GM21717 (cell line): ENCODE measurements around the gene HCFC2.

Experiments used
- ATAC-seq: cut with Tn5 transposase; IDR thresholded peaks from one replicate; pipeline ENCODE4 v1.9.1; 2021; ENCODE audit warnings: mild to moderate bottlenecking, moderate library complexity; ENCODE audit not compliant: unreplicated experiment

HCFC2 gene

DNA sequence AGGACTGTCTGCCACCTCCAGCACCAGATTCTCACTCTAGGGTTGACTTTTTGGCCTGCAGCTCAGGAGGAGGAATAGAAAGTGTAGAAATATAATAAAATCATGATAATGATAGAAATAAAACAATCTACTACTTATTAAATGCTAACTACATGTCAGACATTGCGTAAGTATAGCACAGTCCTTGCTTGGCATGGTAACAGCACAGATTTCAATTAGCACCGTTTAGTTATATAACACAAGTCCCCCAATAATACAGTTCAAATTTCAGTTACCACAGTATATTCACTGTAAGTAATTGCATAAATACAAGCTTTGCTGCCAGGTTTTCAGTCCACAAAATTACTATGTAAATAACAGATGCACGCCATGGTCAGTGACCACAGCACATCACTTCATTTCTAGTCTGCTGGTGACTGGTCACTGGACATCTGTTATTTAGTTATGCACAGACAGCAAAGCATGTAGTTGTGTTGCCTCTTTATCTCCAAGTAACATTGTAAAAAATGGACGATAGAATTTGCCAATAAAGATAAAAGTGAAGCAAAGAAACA is 7.8 kb upstream of the HCFC2 start:
- no peak for ATAC-seq

DNA sequence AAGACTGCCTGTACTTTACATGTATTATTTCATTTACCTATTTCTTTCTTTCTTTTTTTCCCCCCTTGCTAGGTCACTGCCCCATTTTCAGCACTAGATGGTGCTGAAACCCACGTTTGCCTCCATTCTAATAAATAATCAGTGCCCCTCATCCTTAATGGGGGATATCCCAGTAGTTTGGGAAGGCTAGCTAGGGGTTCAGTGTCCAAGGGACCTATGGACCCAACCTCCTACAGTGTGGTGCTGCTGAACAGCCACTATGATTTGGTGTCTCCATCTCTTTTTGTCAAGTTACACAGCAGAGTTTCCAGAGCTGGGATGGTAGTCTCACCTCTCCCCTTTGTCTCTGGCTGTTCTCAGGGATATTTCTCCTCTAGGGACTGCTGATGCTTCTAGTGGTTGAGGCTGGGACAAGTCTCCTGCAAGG is 6.5 kb upstream of the HCFC2 start:
- no peak for ATAC-seq

GRCh38 chr12:104058802-104059201 is 5.5 kb upstream of the HCFC2 start:
- ATAC-seq, result no peak

- ATAC-seq, result no peak
Measured at GRCh38 chr12:104059963-104060362, 4.4 kb upstream of the HCFC2 start.

- ATAC-seq, result no peak
Measured at GRCh38 chr12:104060791-104061190, 3.5 kb upstream of the HCFC2 start.

DNA sequence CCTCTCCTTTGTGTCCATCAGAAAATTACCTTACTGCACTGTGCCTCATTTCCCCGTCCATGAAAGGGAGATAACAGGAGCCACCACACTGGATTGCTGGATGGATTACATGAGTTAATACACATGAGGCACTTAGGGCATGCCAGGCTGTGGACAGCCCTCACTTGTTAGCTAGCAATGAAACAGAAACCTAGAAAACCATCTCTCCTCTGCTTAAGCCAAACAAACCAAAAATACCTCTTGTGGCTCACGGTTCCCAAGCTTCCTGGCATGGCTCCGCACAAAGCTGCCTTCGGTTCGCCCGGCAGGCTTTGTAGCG is 660 bp upstream of the HCFC2 start:
- peak; percentile 28 for ATAC-seq

- peak; percentile 4 for ATAC-seq
Measured at GRCh38 chr12:104064842-104065427, 604 bp downstream of the HCFC2 start.

- no peak for ATAC-seq
Measured at GRCh38 chr12:104072099-104072498, 7.8 kb downstream of the HCFC2 start.

DNA sequence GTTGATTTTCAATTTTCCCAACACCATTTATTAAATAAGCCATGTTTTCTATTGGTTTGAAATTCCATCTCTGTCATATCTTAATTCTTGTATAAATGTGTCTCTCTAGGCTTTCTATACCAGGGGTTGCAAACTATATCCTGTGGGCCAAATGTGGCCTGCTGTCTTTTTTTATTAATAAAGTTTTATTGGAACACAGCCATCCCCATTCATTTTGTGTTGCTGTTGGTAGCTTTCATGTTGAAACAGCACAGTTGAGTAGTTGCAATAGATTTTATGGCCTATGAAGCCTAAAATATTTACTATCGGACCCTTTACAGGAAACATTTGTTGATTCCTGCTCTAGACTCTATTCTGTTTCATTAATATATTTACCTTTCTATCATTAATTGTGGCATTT is 9.4 kb downstream of the HCFC2 start:
- no peak for ATAC-seq

DNA sequence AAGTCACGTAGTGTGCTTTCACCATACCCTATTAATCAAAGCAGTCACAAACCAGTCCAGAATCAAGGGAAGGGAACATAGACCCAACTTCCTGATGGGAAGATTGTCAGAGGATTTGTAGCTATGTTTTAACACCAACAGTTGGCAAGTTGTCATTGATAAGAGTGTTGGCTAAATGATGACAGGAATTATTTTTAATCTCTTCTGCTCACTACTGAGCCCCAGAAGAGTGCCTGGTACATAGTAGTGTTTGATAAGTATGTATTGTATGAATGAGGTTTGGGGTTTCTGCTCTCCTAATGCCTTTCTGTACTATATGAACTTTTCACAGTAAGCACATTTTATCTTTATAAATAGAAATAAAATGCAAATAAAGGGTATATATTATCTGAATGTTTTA is 14.7 kb downstream of the HCFC2 start:
- ATAC-seq, result no peak

DNA sequence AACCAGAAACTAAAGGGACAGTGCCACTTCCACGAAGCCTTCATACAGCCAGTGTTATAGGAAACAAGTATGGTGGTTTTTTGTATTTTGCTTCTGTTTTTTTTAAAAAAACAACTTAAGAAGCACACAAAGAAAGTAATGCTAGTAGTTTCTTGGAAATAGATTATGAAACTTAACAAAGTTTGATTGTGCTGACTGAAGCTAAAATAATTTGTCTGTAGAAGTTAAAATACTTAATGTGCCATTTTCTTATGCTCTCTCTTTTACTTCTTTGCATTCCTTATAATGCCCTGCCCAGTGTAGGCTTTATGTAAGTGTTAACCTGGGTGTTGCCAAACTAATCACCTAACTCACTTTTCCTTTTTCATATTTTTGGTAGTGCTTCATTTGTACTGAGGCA is 16.4 kb downstream of the HCFC2 start:
- ATAC-seq, result no peak

GRCh38 chr12:104083769-104084475 is 19.6 kb downstream of the HCFC2 start:
- ATAC-seq, result peak; percentile 88

DNA sequence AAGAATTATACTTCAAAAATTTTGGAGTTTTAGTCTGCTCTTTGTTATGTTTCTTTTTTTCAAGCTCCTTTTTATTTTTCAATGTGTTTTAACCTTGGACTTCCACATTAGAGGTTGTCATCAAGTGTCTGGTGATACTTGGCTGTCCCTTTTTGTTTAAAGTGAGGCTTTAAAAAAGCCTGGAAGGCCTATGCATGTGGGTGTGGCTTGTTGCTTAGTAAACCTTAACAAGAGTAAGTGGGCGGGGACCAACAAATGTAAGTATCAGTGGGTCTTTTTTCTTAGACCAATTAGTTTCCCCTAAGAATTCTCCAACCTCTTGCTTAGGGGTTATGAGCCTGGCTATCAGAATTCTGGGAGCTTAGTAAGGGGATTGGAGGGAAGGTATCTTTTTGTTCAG is 26.4 kb downstream of the HCFC2 start:
- ATAC-seq, result no peak

DNA sequence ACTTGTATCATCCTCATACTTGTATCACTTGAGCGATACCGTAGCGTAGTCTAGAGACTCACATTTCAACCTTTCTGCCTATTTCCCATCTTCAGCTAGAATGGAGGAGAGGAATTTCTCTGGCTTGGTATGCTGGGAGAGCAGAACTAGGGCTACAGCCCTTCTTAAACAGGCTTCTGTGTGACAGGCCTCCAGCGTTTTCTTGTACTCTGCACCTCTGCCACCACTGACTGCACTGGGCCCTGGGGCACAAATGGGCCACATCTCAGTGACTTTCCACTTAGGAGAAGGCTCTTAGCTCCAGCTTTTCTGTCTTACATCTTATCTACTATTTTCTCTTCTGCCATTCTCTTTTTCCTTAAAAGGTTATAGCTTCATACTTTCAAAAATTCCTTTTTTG is 26.8 kb downstream of the HCFC2 start:
- ATAC-seq, result no peak

DNA sequence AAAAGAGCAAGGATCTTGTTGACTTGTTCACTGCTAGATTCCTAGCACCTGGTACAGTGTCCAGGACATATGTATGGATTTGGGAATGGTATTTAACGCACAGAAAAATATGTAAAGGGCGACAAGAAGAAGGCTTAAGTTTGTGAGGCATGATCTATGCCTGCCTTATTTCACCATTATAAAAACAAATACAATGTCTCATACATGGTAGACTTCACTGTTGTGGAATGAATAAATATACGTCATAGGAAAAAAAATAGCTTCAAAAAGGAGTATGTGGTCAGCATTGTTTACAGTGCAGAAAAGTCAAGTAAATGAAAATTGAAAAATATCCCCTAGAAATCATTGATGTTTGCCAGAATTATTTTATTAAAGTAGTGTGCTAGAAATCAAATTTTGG is 30.0 kb downstream of the HCFC2 start:
- no peak for ATAC-seq

GRCh38 chr12:104095289-104095688 is 31.0 kb downstream of the HCFC2 start:
- no peak for ATAC-seq

DNA sequence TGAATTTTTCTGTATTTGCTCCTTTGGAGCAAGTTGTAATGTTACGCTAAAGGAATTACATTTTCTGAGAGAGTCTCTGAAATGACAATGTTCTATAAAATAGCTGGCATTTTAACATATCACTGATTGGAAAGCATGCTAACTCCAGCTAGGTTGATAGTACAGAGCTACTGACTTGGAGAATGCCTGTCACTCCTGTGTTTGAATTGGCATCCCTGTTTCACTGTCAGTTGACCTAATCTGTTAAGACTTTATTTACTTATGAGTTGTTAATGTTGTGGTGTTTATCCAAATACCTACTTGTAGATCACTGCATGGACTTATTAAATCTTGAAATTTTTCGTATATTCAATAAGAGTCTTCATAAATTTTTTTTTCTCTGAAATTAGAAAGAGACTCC is 33.6 kb downstream of the HCFC2 start:
- ATAC-seq, result no peak

DNA sequence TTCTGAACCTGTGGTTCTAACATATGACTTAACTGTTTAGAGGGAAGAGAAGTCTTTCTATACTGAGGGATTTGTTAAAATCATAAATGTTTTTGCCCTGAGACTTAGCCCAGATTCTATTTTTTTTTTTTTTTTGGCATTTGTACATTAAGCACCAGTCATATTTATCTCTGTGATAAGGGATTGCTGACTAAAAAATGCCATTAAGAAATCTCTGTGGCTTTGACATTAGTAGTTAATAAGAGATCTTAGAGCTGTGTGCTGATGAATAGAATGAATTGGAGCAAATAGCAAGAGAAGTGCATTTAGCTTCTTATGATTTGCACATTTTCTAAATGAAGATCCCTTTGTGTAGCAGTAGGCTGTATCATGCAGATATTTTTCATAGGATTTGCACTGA is 41.1 kb downstream of the HCFC2 start:
- no peak for ATAC-seq

GRCh38 chr12:104106965-104107364 is 42.6 kb downstream of the HCFC2 start:
- ATAC-seq, result no peak

- no peak for ATAC-seq
Measured at GRCh38 chr12:104108755-104109445, 44.6 kb downstream of the HCFC2 start.

- ATAC-seq, result no peak
Measured at GRCh38 chr12:104109446-104110271, 45.3 kb downstream of the HCFC2 start.
